HCT116 (cell line): ENCODE data around the gene NUB1. TPM values are rescaled to one million over a fixed set of nuclear protein-coding genes. Genes with fewer than 3 reads are reported as not detected.

ENCODE experiments used
- ATAC-seq: fragments of 200-7000 bp; cut with Tn5 transposase; 2 replicates; pipeline ENCODE4 v1.9.1; 2020; ENCODE audit warnings: mild to moderate bottlenecking, moderate library complexity
- BruUV-seq: library from RNA; stranded (reverse); fragments of 400-500 nt; replicated peaks from 2 replicates; lab custom pipeline; 2021; lab: Mats Ljungman, UMichigan
- CTCF ChIA-PET: fragments of 300-600 bp; sonication (Branson Sonifier 250); formaldehyde crosslinking; loops from one replicate; lab custom pipeline; 2021; ENCODE audit warnings: antibody characterized with exemption; lab: Charles Lee
- POLR2A ChIA-PET: fragments of 300-600, 350-600 bp; sonication (Branson Sonifier 250); formaldehyde crosslinking; loops from one replicate; lab custom pipeline; 2021; ENCODE audit warnings: antibody characterized with exemption; lab: Charles Lee
- RAD21 ChIA-PET, 2 experiments: fragments of 300-600 bp; sonication (Branson Sonifier 250); formaldehyde crosslinking; loops; one replicate each; lab custom pipeline; 2023; ENCODE audit warnings: low total read pairs in 2 of 2; ENCODE audit not compliant: uncharacterized antibody in 2 of 2, unreplicated experiment in 2 of 2, low non-redundant PET in 1 of 2; lab: Charles Lee
- DNase-seq: peaks from one replicate; pipeline ENCODE4 v3.0.0-alpha.2; 2010; ENCODE audit warnings: low read depth, low spot score
- H2AFZ ChIP-seq: fragments of 200-600 bp; shearing (Covaris generic), sonication (generic); 2 replicates; pipeline ENCODE4 v1.6.1; 2017; ENCODE audit warnings: low read depth, mixed run types, mixed read lengths, antibody characterized with exemption, low read length; ENCODE audit not compliant: poor library complexity, severe bottlenecking
- H3K27ac ChIP-seq: 2 replicates; pipeline ENCODE4 v1.5.1; 2012; ENCODE audit warnings: low read depth, low read length
- H3K27me3 ChIP-seq: fragments of 200-600 bp; sonication (generic); 2 replicates; pipeline ENCODE4 v1.6.1; 2016; ENCODE audit warnings: mixed run types, low read length, mixed read lengths; ENCODE audit not compliant: insufficient read depth
- H3K36me3 ChIP-seq, 2 experiments: fragments of 200-500 bp in 1 of 2; fragments of 200-600 bp in 1 of 2; sonication (Bioruptor generic) in 1 of 2; sonication (generic) in 1 of 2; 2 replicates each; pipeline versions ENCODE4 v1.5.1 to v1.6.1; 2014 to 2016; ENCODE audit warnings: low read length in 2 of 2, inconsistent platforms in 1 of 2, mixed read lengths in 1 of 2, mixed run types in 1 of 2; ENCODE audit not compliant: insufficient read depth in 2 of 2, control insufficient read depth in 1 of 2
- H3K4me1 ChIP-seq, 2 experiments: fragments of 200-600 bp in 1 of 2; sonication (generic) in 1 of 2; 2 replicates each; pipeline versions ENCODE4 v1.5.1 to v1.6.1; 2012 to 2017; ENCODE audit warnings: low read length in 2 of 2, inconsistent platforms in 1 of 2, mild to moderate bottlenecking in 1 of 2, mixed read lengths in 1 of 2, mixed run types in 1 of 2, moderate library complexity in 1 of 2; ENCODE audit not compliant: insufficient read depth in 2 of 2, control insufficient read depth in 1 of 2
- H3K4me2 ChIP-seq: fragments of 200-600 bp; sonication (generic); 2 replicates; pipeline ENCODE4 v1.6.1; 2017; ENCODE audit warnings: mixed run types, low read length, mixed read lengths
- H3K4me3 ChIP-seq, 2 experiments: fragments of 200-600 bp in 1 of 2; sonication (generic) in 1 of 2; replicated peaks in 1 of 2; 2 replicates each; pipeline ENCODE4 v1.5.1; 2011 to 2016; ENCODE audit warnings: low read length in 2 of 2, control low read depth in 1 of 2, low read depth in 1 of 2, mild to moderate bottlenecking in 1 of 2, mixed read lengths in 1 of 2, mixed run types in 1 of 2
- H3K79me2 ChIP-seq: fragments of 200-600 bp; sonication (generic); 2 replicates; pipeline ENCODE4 v1.6.1; 2017; ENCODE audit warnings: mild to moderate bottlenecking, mixed run types, low read length, moderate library complexity, mixed read lengths; ENCODE audit not compliant: insufficient read depth
- H3K9ac ChIP-seq: fragments of 200-600 bp; sonication (generic); 2 replicates; pipeline ENCODE4 v1.6.1; 2016; ENCODE audit warnings: low read length, mixed read lengths
- H3K9me2 ChIP-seq: fragments of 200-600 bp; sonication (generic), shearing (Covaris generic); 2 replicates; pipeline ENCODE4 v1.6.1; 2017; ENCODE audit warnings: mixed run types, mild to moderate bottlenecking, moderate library complexity; ENCODE audit not compliant: insufficient read depth
- H3K9me3 ChIP-seq, 2 experiments: fragments of 200-500 bp in 1 of 2; fragments of 200-600 bp in 1 of 2; sonication (Bioruptor generic) in 1 of 2; sonication (generic) in 1 of 2; 2 replicates each; pipeline ENCODE4 v1.6.1; 2014 to 2017; ENCODE audit warnings: low read length in 2 of 2, mixed read lengths in 2 of 2, inconsistent platforms in 1 of 2, low read depth in 1 of 2, mild to moderate bottlenecking in 1 of 2, mixed run types in 1 of 2, moderate library complexity in 1 of 2; ENCODE audit not compliant: control insufficient read depth in 1 of 2, insufficient read depth in 1 of 2
- H4K20me1 ChIP-seq: fragments of 200-600 bp; sonication (generic), shearing (Covaris generic); 2 replicates; pipeline ENCODE4 v1.6.1; 2017; ENCODE audit warnings: mixed run types, mild to moderate bottlenecking, moderate library complexity; ENCODE audit not compliant: insufficient read depth
- ATF3 ChIP-seq: IDR thresholded peaks from 2 replicates; pipeline ENCODE4 v1.6.1; 2012
- CEBPB ChIP-seq: IDR thresholded peaks from 2 replicates; pipeline ENCODE4 v1.6.1; 2012; ENCODE audit warnings: low read depth
- EGR1 ChIP-seq: IDR thresholded peaks from 2 replicates; pipeline ENCODE4 v1.6.1; 2012; ENCODE audit warnings: low read depth
- ELF1 ChIP-seq: IDR thresholded peaks from 2 replicates; pipeline ENCODE4 v1.6.1; 2012; ENCODE audit warnings: low read depth, borderline replicate concordance
- EZH2 ChIP-seq: fragments of 200-600 bp; sonication (generic); IDR thresholded peaks from 2 replicates; pipeline ENCODE4 v1.6.1; 2017; ENCODE audit warnings: antibody characterized with exemption, mixed run types
- EZH2phosphoT487 ChIP-seq: fragments of 200-600 bp; IDR thresholded peaks from 2 replicates; pipeline ENCODE4 v1.6.1; 2018; ENCODE audit warnings: antibody characterized with exemption, borderline replicate concordance
- FOSL1 ChIP-seq: IDR thresholded peaks from 2 replicates; pipeline ENCODE4 v1.6.1; 2012; ENCODE audit warnings: low read depth
- POLR2AphosphoS5 ChIP-seq: IDR thresholded peaks from 2 replicates; pipeline ENCODE4 v1.6.1; 2011; ENCODE audit warnings: mild to moderate bottlenecking, low read depth, low read length, moderate library complexity
- REST ChIP-seq: IDR thresholded peaks from 2 replicates; pipeline ENCODE4 v1.6.1; 2012; ENCODE audit warnings: low read depth
- SIN3A ChIP-seq: IDR thresholded peaks from 2 replicates; pipeline ENCODE4 v1.6.1; 2012; ENCODE audit warnings: low read depth
- SRF ChIP-seq: IDR thresholded peaks from 2 replicates; pipeline ENCODE4 v1.6.1; 2012; ENCODE audit warnings: low read depth
- ZNF274 ChIP-seq: fragments of 200-500 bp; sonication (Bioruptor generic); IDR thresholded peaks from 2 replicates; pipeline ENCODE4 v1.6.1; 2014; ENCODE audit warnings: mild to moderate bottlenecking, low read depth, low read length, inconsistent platforms
- intact Hi-C: fragments of 100-400 bp; cut with micrococcal nuclease; formaldehyde crosslinking; loops from 2 replicates; pipeline ENCODE4 v1.10.0; 2022
- total RNA-seq: library from RNA; stranded (reverse); gene quantifications from one replicate; pipeline ENCODE4 v1.2.1, GENCODE V29; 2021; ENCODE audit not compliant: unreplicated experiment

The NUB1 gene
- total RNA-seq, 1 experiment from 2014 or later: 44.0 TPM

GRCh38 chr7:151405056-151405455, 63.4 kb downstream of the NUB1 start:
- ChIA-PET RAD21 (no interaction called here), POLR2A (no interaction called here), CTCF (no interaction called here)
- Histone ChIP-seq H2AFZ (no peak overlapping the region), H3K9me3 (no peaks in the 10 kb centered on the region), H3K4me1 (peaks cover 29 to 38% of the 10 kb centered on the region in 2 experiments), H3K9ac (no peak overlapping the region), H3K79me2 (no peaks in the 10 kb centered on the region), H4K20me1 (no peaks in the 10 kb centered on the region), H3K36me3 (no peaks in the 10 kb centered on the region), H3K4me3 (no peak overlapping the region), H3K4me2 (peak overlapping the region; percentile 87), H3K9me2 (no peaks in the 10 kb centered on the region), H3K27me3 (no peaks in the 10 kb centered on the region), H3K27ac (peak overlapping the region; percentile 31; the same call in 1 of the 2 replicates)
- TF ChIP-seq ZNF274 (no peak), POLR2AphosphoS5 (no peak), SIN3A (no peak), ELF1 (no peak), CEBPB (no peak), EZH2phosphoT487 (no peak), SRF (no peak), EZH2 (no peak), EGR1 (no peak), ATF3 (no peak), FOSL1 (no peak), REST (no peak)
- no TSS peak for BruUV-seq
- intact Hi-C loops: no loop called here
- ATAC-seq (no peak), DNase-seq (no peak)
